HL-60/S4 (cell line): ENCODE results near the gene LIX1.
"Not testable (repeated sequence)": the region's sequence is repeated elsewhere in the genome, so short reads cannot be mapped to it uniquely, and the experiment has no call there.

Source experiments
- in situ Hi-C: fragments of 300-500 bp; cut with MboI; formaldehyde crosslinking; loops from 2 replicates; pipeline ENCODE4 v1.14.3; 2022; ENCODE audit warnings: low sequenced_read_pairs

LIX1 gene

DNA sequence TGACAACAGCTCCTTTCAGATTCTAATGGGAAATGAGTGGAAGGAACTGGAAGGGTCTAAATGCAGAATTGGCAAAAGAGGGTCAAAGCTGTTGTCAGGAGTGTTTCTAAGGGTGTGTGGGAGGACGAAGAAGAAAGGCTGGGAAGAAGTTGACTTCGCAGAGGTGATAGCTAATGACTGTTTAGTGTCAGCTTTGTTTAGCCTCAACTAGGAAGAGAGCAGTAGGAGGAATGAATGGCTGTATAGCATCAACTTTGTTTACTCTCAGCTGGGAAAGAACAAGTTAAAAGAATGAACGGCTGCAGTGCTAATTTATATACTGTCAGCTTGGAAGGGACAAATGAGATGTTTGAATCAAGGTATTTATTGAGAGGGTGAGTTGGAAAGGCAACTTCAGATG is 5.9 kb upstream of the LIX1 start:
- in situ Hi-C loops, result no loop called here

DNA sequence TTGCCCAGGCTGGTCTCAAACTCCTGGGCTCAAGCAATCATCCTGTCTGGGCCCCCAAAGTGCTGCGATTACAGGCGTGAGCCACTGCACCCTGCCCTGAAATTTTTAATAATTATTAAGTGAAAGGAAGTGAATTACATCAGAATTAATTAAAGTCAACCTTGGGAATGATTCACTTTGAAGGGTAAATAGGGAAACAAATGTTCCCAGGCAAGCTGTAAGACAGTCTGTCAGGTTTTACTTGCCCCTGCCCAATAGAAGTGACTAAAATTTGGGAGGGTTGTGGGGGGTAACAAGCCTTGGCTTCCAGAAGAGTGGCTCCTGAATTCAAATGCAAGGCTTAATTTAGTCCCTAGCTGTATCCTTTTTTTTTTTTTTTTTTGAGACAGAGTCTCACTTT is 1.3 kb upstream of the LIX1 start:
- in situ Hi-C loops, result no loop called here

DNA sequence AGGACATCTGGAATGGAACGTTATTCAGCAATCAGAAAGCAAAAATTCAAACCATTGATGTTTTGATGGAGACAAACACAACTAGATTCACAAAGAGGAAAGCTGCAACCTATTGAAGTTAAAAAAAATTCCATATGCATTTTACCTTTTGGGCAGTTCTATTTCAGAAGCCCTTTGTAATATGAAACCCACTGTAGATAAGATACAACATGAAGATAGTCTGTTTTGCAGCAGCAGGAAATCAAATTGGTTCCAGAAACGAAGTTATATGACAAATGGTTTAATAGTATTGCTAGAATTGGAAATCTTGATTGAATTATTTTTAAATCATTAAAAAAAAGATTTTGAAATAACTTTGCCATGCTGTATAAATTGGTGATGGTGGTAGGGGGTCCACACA is 872 bp downstream of the LIX1 start:
- in situ Hi-C loops, result no loop called here

GRCh38 chr5:97141031-97141430 is 1.4 kb downstream of the LIX1 start:
- in situ Hi-C loops, result no loop called here

GRCh38 chr5:97140250-97140649 is 2.2 kb downstream of the LIX1 start:
- in situ Hi-C loops, result not testable (repeated sequence)

DNA sequence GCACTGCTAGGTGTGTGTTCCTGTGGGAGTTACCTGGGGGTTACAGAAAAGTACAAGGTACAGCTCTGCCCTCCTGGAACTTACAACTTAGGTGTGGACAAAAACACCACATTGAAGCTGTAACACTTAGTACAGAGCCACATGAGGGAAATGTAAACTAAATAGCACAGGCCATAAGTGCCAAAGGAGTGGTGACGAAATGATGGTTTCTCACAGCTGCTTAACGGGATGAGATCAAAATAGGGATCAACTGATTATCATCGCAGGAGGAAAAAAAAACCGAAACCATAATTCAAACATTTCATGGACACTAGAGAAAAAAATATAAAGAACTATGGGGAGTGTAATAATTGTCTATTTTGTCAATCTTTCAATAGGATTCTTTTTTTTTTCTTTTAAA is 5.9 kb downstream of the LIX1 start:
- in situ Hi-C loops, result no loop called here

DNA sequence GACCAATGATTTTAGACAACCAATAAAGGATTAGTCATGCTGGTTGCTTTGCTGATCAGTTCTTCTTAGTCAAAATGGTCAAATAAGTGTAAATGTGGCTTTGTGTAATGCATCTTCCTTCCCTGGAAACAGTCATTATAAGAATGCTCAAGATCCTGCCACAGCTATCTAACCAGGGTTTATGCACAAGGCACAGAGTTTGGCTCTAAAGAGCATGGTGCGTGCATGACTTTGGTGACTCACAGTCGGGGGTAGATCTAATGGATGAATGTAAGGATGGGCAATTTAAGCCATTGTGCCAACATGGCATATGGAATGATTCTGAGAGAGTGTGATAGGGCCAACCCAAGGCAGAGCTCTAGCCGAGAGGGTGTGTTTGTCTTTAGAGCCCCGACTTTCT is 6.5 kb downstream of the LIX1 start:
- in situ Hi-C loops, result no loop called here

GRCh38 chr5:97134634-97135033 is 7.8 kb downstream of the LIX1 start:
- in situ Hi-C loops, result no loop called here

GRCh38 chr5:97133101-97133500 is 9.3 kb downstream of the LIX1 start:
- in situ Hi-C loops, result no loop called here

DNA sequence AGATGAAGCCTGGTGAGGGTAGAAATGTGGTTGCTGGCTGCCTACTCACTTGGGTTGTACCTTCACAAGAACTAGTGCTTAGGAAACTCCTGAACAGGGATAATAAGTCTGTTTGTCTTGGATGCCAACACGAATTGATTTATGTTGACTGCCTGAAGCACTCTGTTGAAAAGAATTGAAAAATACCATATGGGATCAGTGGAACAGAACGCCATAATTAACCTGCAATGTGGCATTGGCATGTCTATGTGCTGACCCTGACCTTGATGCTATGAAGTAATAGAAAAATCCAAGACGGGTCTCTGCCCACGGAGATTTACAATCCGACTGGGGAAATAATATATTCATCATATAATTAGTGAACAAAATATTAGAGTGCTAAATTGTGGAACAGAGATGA is 10.5 kb downstream of the LIX1 start:
- in situ Hi-C loops, result no loop called here

- in situ Hi-C loops, result no loop called here
Measured at GRCh38 chr5:97131139-97131710, 11.2 kb downstream of the LIX1 start.

DNA sequence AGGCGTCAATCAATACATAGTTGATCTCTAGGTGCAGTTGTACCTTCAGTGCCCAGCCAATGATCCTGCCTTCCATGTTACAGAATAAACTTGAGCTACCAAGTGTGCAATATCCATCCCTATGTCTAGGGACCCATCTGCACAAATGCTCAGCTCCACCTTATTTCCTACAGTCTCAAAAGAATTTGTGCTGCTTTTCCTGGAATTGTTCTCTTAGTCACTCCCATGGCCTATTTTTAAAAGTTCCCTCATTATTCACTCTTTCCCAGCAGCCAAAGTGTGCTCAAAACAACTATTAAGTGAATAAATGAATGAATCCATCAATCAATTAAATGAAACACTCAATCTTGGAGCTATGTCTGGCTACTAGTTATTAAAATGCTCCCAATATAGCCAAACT is 14.7 kb downstream of the LIX1 start:
- in situ Hi-C loops, result no loop called here

DNA sequence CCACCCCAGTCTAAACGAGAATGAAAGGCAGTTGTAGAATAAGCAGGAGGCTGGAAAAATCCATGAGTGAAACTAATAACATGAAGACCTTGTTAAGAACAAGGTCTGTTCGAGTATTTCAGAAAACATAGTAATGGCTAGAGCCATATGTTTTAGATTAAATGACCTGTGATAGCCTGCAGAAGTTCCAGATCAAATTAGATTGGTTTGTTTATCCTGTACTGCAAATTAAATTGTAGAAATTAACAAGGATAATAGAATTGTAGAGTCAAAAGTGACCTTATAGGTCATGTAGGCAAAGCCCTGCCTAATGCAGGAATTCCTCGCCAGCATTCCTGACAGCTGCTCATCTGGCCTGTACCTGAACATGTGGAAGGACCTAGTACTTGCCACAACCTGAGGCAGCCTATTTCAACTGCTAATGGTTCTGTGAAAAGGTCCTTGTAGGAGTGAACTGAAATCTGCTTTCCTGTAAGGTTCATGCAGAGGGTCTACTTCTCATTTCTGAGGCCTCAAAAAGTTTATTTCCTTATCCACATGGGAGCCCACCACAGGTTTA is 17.2 kb downstream of the LIX1 start:
- in situ Hi-C loops, result no loop called here

- in situ Hi-C loops, result no loop called here
Measured at GRCh38 chr5:97124335-97124734, 18.1 kb downstream of the LIX1 start.

- in situ Hi-C loops, result no loop called here
Measured at GRCh38 chr5:97121848-97122247, 20.6 kb downstream of the LIX1 start.

DNA sequence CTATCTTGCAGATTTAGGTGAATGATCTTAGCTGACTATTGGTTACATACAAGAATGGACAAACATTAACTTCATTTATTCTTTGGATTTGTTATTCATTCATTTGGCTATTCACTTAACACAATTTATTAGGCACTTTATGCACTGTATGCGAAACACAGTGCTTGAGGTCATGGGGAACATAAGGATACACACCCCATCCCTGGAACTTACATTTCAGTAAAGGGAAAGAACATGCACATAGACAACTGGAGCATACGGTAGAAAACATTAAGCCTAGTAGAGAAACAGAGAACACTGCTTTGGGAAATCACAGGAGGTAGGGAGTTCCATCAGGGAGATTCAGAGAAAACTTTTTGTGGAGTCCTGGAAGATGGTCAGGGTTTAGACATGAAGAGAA is 22.2 kb downstream of the LIX1 start:
- in situ Hi-C loops, result no loop called here

GRCh38 chr5:97119007-97119390 is 23.4 kb downstream of the LIX1 start:
- in situ Hi-C loops, result no loop called here

- in situ Hi-C loops, result no loop called here
Measured at GRCh38 chr5:97118261-97119006, 24.0 kb downstream of the LIX1 start.

- in situ Hi-C loops, result no loop called here
Measured at GRCh38 chr5:97115932-97116331, 26.5 kb downstream of the LIX1 start.

DNA sequence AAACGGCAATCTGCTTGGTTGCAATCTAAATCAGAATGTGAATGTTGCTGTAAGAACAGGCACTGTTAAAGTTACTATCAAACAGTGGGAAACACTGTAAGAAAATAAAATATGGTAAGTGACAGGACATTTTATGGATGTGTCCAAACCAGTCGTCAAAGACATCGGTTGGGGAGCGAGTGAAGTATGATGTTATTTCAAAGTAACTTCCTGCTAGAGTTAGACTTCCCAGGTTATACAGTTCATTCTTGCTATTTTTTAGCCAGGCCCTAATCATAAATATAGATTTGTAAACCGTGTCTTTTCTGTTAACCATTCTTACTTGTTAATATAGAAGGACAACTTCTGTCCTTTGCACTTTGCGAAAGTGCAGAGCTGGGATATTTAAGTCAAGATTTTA is 30.2 kb downstream of the LIX1 start:
- in situ Hi-C loops, result no loop called here

- in situ Hi-C loops, result no loop called here
Measured at GRCh38 chr5:97111616-97112015, 30.8 kb downstream of the LIX1 start.

DNA sequence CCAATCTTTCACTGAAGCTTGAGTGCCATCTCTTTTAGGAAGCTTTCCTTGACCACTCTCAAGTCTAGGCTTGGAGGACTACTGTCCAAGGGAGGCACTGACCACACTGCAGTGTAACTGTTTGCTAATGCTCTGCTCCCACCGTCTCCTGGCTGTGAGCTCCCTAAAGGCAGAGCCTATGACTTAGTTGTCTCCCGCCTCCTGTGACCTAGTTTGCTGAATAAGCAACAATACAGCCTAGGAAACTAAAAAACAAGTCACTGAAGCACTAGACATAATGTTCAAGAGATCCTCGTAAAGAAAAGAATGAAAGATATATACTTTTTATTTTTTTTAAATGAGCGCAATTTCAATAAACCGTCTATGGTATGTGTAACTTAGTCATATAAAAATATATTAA is 31.4 kb downstream of the LIX1 start:
- in situ Hi-C loops, result no loop called here

GRCh38 chr5:97107318-97107717 is 35.1 kb downstream of the LIX1 start:
- in situ Hi-C loops, result no loop called here
